Stimulated activated CD8-positive, alpha-beta memory T cell treated with anti-CD3 and anti-CD28 coated beads, Interleukin-7, amount 100 ng/mL, for 4 hours (primary cell): ENCODE results near the gene RRP1.

Experiments
- DNase-seq, 2 donors: peaks; one replicate each; pipeline ENCODE4 v3.0.0-alpha.2; 2020; ENCODE audit warnings: low read depth in 2 of 2

The RRP1 gene

DNA sequence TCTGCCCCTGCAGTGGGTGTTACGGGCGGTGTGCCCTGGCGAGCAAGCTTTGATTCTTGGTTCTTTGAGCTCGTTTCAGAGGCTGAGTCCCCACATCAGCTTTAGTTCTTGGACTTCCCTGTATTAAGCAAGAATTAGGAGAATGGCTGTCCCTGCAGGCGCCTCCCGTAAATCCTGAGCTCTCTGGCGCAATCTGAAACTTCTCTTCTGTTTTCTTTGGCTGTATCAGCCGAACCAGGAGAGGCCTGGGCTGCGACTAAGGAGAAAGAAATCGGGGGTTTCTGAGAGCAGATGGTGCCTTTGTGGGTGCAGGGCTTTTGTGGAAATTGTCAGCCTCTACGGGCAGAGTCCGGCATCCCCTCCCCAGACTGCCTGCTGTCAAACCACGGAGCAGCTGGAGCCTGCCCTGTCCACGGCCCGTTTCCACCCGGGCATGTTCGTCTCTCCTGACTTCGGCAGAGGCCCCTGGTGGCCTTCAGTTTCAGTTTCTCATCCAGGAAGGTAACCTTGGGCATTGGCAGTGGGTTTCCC, 31.2 kb upstream of the RRP1 start:
- DNase-seq: no peak

GRCh38 chr21:43758811-43759210, 30.6 kb upstream of the RRP1 start:
- DNase-seq: no peak

GRCh38 chr21:43759651-43760050, 29.7 kb upstream of the RRP1 start:
- no peak for DNase-seq

- DNase-seq: no peak
Observed at GRCh38 chr21:43760391-43760958, 28.9 kb upstream of the RRP1 start.

GRCh38 chr21:43761886-43762285, 27.5 kb upstream of the RRP1 start:
- no peak for DNase-seq

DNA sequence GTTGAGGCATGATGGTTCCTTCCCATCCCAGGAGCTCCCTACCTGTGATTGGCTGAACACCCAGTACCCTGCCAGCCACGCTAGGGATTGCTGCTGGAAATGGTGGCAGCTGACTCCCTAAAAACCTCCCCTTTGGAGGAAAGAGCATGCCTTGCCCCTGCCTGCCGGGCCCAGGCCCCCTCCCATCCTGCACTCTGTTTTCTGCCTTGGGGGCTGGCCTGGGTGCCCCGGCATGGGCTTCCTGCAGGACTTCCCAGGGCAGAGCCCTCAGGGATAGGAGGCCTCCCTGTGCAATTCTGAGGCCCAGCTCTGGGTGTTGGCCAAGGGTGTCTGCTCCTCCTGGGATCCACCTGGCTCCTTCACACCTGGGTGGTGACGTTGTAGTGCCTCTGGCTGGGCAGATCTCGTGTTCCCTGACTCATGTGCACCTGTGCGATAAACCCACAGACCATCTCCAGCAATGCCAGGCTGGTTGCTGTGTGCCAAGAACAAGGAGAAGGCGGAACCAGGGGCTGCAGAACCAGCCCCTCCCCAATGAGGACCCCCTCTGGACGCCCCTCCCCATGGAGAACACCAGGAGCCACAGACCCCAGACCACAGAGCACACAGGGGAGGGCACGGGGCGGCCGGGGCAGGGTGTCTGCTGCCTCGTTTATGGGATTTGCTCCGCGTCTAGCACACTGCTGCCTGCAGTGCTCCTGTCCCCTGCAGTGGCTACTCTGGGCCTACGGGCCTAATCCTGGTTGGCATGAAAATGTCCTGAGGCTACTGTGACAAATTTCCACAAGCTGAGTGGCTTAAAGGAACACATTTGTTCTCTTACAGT, 26.9 kb upstream of the RRP1 start:
- no peak for DNase-seq

- DNase-seq: no peak
Observed at GRCh38 chr21:43763901-43764523, 25.4 kb upstream of the RRP1 start.

DNA sequence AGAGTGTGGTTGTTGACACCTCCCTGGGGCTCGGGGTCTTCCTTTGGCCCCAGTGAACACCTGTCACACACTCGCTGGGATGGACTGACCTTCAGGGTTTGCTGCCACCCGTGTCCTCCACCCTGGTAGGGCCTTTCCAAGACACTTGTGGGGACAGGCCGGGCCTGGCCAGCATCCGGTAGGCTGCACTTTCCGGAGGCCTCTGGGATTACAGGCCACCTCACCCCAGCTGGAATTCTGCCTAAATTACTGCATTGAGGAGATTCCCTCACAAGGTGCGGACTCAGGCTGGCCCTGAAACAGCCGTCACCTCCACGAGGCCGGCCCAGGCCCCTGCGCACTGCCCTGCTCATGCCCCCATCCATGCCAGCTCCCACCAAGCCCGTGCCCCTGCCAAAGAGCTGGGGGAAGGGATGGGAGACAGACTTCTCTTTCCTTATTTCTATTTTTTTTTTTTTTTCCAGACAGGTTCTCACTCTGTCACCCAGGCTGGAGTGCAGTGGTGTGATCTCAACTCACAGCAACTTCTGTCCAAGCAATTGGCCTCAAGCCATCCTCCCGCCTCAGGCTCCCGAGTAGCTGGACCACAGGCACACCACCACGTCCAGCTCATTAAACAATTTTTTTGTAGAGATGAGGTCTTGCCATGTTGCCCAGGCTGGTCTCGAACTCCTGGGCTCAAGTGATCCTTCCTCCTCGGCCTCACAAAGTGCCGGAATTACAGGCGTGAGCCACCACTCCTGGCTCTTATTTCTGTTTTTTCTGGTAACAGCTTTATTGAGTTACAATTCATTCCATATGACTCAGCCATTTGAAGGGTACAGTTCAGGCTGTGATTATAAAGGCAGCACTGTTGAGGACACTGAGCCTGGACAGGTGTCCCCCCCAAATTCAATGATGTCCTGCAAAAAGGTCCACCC, 24.5 kb upstream of the RRP1 start:
- DNase-seq: no peak

GRCh38 chr21:43766734-43767497, 22.5 kb upstream of the RRP1 start:
- DNase-seq: no peak

GRCh38 chr21:43767498-43767983, 21.8 kb upstream of the RRP1 start:
- no peak for DNase-seq

DNA sequence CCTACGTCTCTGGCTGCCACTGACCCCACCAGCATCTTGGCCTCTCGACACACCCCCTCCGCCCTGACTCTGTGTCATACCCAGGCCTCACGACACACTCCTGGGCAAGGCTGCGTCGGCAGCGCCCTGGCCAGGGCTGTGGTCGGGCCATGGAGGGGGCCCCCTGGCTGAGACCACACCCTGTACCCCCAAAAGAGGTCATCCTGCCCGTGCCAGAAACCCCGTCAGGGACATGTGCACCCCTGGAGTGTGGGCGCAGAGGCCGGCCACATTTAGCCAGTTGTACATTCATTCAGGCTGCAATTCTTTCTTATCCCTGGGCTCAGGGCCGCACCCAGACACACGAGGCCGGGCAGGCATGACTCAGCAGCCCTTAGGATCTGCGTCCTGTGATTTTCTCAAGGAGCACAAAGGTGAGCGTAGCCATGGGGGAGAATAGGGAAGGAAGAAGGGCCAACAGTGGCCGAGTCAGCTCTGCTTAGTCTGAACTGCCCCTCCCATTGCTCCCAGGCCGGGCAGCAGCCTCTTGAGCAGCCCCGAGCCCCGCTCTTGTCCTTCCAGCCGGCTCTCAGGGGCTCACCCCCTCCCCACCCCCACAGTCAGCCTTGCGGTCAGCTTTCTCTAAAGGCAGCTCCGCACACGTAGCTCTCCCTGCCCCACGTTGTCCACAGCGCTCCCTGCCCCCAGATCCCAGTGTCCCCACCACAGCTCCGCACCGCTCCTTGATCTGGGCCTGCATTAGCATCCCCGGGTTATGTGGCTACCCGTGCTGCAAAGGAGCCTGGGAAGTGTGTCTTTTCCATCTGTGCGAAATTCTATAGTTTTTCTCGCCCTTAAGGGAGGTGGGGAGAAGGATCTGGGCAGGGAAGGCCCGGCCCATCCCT, 21.2 kb upstream of the RRP1 start:
- no peak for DNase-seq

DNA sequence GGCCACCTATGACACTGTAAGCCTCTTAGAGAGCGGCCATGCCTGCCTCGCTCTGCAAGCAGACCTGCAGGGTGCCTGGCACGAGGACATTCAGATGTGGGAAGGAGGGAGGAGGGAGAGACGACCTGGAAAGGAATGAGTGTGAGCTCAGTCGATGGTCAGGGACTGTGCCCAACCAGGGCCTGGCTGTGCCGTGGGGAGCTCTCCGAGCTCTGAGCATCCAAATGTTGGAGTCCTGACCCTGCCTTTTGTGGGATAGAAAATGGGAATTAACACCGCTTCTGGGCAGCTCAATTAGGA, 20.6 kb upstream of the RRP1 start:
- DNase-seq: no peak

DNA sequence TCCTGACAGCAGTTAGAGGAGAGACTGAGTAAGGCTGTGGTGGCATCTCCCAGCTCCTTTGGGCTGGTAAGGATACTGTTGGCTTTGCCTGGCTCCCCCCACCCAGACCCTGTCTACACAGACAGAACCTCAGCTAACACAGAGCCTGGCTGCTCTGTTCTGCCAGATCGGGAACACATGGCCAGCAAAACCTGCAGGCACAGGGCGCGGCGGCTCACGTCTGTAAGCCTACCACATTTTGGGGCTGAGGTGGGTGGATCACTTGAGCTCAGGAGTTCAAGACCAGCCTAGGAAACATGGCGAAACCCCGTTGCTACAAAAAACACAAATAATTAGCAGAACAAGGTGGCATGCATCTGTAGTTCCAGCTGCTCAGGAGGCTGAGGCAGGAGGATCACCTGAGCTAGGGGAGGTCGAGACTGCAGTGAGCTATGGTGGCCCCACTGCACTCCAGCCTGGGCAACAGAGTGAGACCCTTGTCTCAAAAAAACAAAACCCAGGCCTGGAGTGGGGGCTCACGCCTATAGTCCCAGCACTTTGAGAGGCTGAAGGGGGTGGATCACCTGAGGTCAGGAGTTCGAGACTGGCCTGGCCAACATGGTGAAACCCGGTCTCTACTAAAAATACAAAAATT, 19.9 kb upstream of the RRP1 start:
- DNase-seq: no peak

DNA sequence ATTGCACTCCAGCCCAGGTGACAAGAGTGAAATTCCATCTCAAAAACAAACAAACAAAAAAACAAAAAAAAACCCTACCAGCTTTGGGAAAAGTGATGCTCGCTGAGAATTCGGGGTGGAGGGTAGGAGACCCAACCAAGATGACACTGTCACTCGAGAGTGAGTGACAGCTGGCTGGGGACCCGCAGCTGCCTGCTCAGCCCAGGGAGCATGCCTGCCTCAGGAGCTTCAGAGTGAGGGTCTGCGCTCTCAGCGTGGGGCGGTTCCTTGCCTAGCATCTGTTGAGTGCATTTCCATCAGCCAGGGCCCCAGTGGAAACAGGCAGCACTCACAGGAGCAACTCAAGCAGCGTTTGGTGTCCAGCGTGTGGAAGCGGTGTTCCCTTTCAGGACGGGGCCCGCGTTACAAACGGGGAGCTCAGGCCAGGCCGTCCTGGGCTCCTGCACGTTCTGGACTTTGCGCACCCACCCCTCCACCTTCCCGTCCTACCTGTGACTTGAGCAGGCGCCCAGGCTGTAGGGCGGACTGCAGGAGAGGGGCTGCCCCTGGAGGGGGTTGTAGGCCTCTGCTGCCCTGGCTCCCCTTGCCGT, 19.2 kb upstream of the RRP1 start:
- no peak for DNase-seq

DNA sequence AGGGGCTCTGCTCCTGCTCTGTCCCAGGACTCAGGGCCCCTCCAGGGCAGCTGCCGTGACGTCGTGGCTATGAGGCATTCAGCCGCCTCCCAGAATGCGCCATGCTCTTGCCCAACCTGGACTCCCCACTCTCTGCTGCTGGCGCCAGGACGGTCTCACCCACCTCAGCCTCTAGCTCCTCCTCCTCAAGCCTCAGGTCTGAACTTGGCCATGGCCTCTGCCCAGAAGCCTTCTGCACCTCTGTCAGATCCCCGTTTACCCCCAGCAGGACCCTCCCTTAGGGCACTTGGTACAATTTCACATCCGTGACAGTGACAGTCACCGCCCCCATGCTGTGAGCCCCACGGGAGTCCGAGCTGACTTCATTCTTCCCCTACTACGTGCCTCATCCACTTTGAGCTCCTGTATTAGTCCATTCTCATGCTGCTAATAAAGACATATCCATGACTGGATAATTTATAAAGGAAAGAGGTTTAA, 18.1 kb upstream of the RRP1 start:
- no peak for DNase-seq

DNA sequence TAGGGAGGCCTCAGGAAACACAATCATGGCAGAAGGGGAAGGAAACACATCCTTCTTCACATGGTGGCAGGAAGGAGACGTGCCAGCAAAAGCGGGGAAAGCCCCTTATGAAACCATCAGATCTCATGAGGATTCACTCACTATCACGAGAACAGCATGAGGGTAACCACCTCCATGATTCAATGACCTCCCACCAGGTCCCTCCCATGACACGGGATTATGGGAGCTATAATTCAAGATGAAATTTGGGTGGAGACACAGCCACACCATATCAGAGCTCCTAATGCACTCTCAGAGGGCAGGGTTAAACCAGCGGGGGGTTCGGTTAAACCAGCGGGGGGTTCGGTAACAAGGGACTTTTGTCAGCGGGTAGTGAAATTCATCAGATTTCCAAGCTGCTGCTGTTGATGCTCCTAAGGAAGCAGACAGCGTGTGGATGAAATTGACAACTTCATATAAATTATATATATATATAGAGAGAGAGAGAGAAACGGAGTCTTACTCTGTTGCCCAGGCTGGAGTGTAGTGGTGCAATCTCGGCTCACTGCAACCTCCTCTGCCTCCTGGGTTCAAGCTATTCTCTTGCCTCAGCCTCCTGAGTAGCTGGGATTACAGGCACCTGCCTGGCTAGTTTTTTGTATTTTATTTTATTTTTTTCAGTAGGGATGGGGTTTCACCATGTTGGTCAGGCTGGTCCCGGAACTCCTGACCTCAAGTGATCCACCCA, 17.5 kb upstream of the RRP1 start:
- no peak for DNase-seq

- DNase-seq: no peak
Observed at GRCh38 chr21:43772425-43772821, 17.0 kb upstream of the RRP1 start.

- DNase-seq: no peak
Observed at GRCh38 chr21:43774163-43774562, 15.2 kb upstream of the RRP1 start.
